HCT116 (cell line): ENCODE measurements around the gene ZHX3. TPM values are rescaled to one million over a fixed set of nuclear protein-coding genes. Genes with fewer than 3 reads are reported as not detected.

Experiments used
- ATAC-seq: fragments of 200-7000 bp; cut with Tn5 transposase; 2 replicates; pipeline ENCODE4 v1.9.1; 2020; ENCODE audit warnings: mild to moderate bottlenecking, moderate library complexity
- BruUV-seq: library from RNA; stranded (reverse); fragments of 400-500 nt; replicated peaks from 2 replicates; lab custom pipeline; 2021; lab: Mats Ljungman, UMichigan
- CTCF ChIA-PET: fragments of 300-600 bp; sonication (Branson Sonifier 250); formaldehyde crosslinking; loops from one replicate; lab custom pipeline; 2021; ENCODE audit warnings: antibody characterized with exemption; lab: Charles Lee
- POLR2A ChIA-PET: fragments of 300-600, 350-600 bp; sonication (Branson Sonifier 250); formaldehyde crosslinking; loops from one replicate; lab custom pipeline; 2021; ENCODE audit warnings: antibody characterized with exemption; lab: Charles Lee
- RAD21 ChIA-PET, 2 experiments: fragments of 300-600 bp; sonication (Branson Sonifier 250); formaldehyde crosslinking; loops; one replicate each; lab custom pipeline; 2023; ENCODE audit warnings: low total read pairs in 2 of 2; ENCODE audit not compliant: uncharacterized antibody in 2 of 2, unreplicated experiment in 2 of 2, low non-redundant PET in 1 of 2; lab: Charles Lee
- DNase-seq: peaks from one replicate; pipeline ENCODE4 v3.0.0-alpha.2; 2010; ENCODE audit warnings: low read depth, low spot score
- H2AFZ ChIP-seq: fragments of 200-600 bp; shearing (Covaris generic), sonication (generic); 2 replicates; pipeline ENCODE4 v1.6.1; 2017; ENCODE audit warnings: low read depth, mixed run types, mixed read lengths, antibody characterized with exemption, low read length; ENCODE audit not compliant: poor library complexity, severe bottlenecking
- H3K27ac ChIP-seq: 2 replicates; pipeline ENCODE4 v1.5.1; 2012; ENCODE audit warnings: low read depth, low read length
- H3K27me3 ChIP-seq: fragments of 200-600 bp; sonication (generic); 2 replicates; pipeline ENCODE4 v1.6.1; 2016; ENCODE audit warnings: mixed run types, low read length, mixed read lengths; ENCODE audit not compliant: insufficient read depth
- H3K36me3 ChIP-seq, 2 experiments: fragments of 200-500 bp in 1 of 2; fragments of 200-600 bp in 1 of 2; sonication (Bioruptor generic) in 1 of 2; sonication (generic) in 1 of 2; 2 replicates each; pipeline versions ENCODE4 v1.5.1 to v1.6.1; 2014 to 2016; ENCODE audit warnings: low read length in 2 of 2, inconsistent platforms in 1 of 2, mixed read lengths in 1 of 2, mixed run types in 1 of 2; ENCODE audit not compliant: insufficient read depth in 2 of 2, control insufficient read depth in 1 of 2
- H3K4me1 ChIP-seq, 2 experiments: fragments of 200-600 bp in 1 of 2; sonication (generic) in 1 of 2; 2 replicates each; pipeline versions ENCODE4 v1.5.1 to v1.6.1; 2012 to 2017; ENCODE audit warnings: low read length in 2 of 2, inconsistent platforms in 1 of 2, mild to moderate bottlenecking in 1 of 2, mixed read lengths in 1 of 2, mixed run types in 1 of 2, moderate library complexity in 1 of 2; ENCODE audit not compliant: insufficient read depth in 2 of 2, control insufficient read depth in 1 of 2
- H3K4me2 ChIP-seq: fragments of 200-600 bp; sonication (generic); 2 replicates; pipeline ENCODE4 v1.6.1; 2017; ENCODE audit warnings: mixed run types, low read length, mixed read lengths
- H3K4me3 ChIP-seq, 2 experiments: fragments of 200-600 bp in 1 of 2; sonication (generic) in 1 of 2; replicated peaks in 1 of 2; 2 replicates each; pipeline ENCODE4 v1.5.1; 2011 to 2016; ENCODE audit warnings: low read length in 2 of 2, control low read depth in 1 of 2, low read depth in 1 of 2, mild to moderate bottlenecking in 1 of 2, mixed read lengths in 1 of 2, mixed run types in 1 of 2
- H3K79me2 ChIP-seq: fragments of 200-600 bp; sonication (generic); 2 replicates; pipeline ENCODE4 v1.6.1; 2017; ENCODE audit warnings: mild to moderate bottlenecking, mixed run types, low read length, moderate library complexity, mixed read lengths; ENCODE audit not compliant: insufficient read depth
- H3K9ac ChIP-seq: fragments of 200-600 bp; sonication (generic); 2 replicates; pipeline ENCODE4 v1.6.1; 2016; ENCODE audit warnings: low read length, mixed read lengths
- H3K9me2 ChIP-seq: fragments of 200-600 bp; sonication (generic), shearing (Covaris generic); 2 replicates; pipeline ENCODE4 v1.6.1; 2017; ENCODE audit warnings: mixed run types, mild to moderate bottlenecking, moderate library complexity; ENCODE audit not compliant: insufficient read depth
- H3K9me3 ChIP-seq, 2 experiments: fragments of 200-500 bp in 1 of 2; fragments of 200-600 bp in 1 of 2; sonication (Bioruptor generic) in 1 of 2; sonication (generic) in 1 of 2; 2 replicates each; pipeline ENCODE4 v1.6.1; 2014 to 2017; ENCODE audit warnings: low read length in 2 of 2, mixed read lengths in 2 of 2, inconsistent platforms in 1 of 2, low read depth in 1 of 2, mild to moderate bottlenecking in 1 of 2, mixed run types in 1 of 2, moderate library complexity in 1 of 2; ENCODE audit not compliant: control insufficient read depth in 1 of 2, insufficient read depth in 1 of 2
- H4K20me1 ChIP-seq: fragments of 200-600 bp; sonication (generic), shearing (Covaris generic); 2 replicates; pipeline ENCODE4 v1.6.1; 2017; ENCODE audit warnings: mixed run types, mild to moderate bottlenecking, moderate library complexity; ENCODE audit not compliant: insufficient read depth
- ATF3 ChIP-seq: IDR thresholded peaks from 2 replicates; pipeline ENCODE4 v1.6.1; 2012
- CBX3 ChIP-seq: IDR thresholded peaks from 2 replicates; pipeline ENCODE4 v1.6.1; 2012; ENCODE audit warnings: low read depth
- CTCF ChIP-seq, 3 experiments: fragments of 200-600 bp in 1 of 3; sonication (generic) in 1 of 3; IDR thresholded peaks in 2 of 3; conservative IDR thresholded peaks in 1 of 3; 2 replicates each; pipeline ENCODE4 v1.5.1; 2012 to 2017; ENCODE audit warnings: low read depth in 2 of 3, low read length in 2 of 3, antibody characterized with exemption in 1 of 3, borderline replicate concordance in 1 of 3, control low read depth in 1 of 3, mild to moderate bottlenecking in 1 of 3, mixed read lengths in 1 of 3, mixed run types in 1 of 3, moderate library complexity in 1 of 3; ENCODE audit not compliant: insufficient read depth in 1 of 3
- EZH2 ChIP-seq: fragments of 200-600 bp; sonication (generic); IDR thresholded peaks from 2 replicates; pipeline ENCODE4 v1.6.1; 2017; ENCODE audit warnings: antibody characterized with exemption, mixed run types
- MAX ChIP-seq: IDR thresholded peaks from 2 replicates; pipeline ENCODE4 v1.6.1; 2012
- SIN3A ChIP-seq: IDR thresholded peaks from 2 replicates; pipeline ENCODE4 v1.6.1; 2012; ENCODE audit warnings: low read depth
- SP1 ChIP-seq: IDR thresholded peaks from 2 replicates; pipeline ENCODE4 v1.6.1; 2012; ENCODE audit warnings: low read depth
- TCF7L2 ChIP-seq: IDR thresholded peaks from 2 replicates; pipeline ENCODE4 v1.7.0; 2011; ENCODE audit warnings: borderline replicate concordance, inconsistent platforms; ENCODE audit not compliant: insufficient read depth, insufficient read length; ENCODE audit errors: extremely low read depth
- ZFX ChIP-seq: fragments of 450-650 bp; IDR thresholded peaks from 2 replicates; pipeline ENCODE4 v1.6.1; 2017
- ZNF274 ChIP-seq: fragments of 200-500 bp; sonication (Bioruptor generic); IDR thresholded peaks from 2 replicates; pipeline ENCODE4 v1.6.1; 2014; ENCODE audit warnings: mild to moderate bottlenecking, low read depth, low read length, inconsistent platforms
- intact Hi-C: fragments of 100-400 bp; cut with micrococcal nuclease; formaldehyde crosslinking; loops from 2 replicates; pipeline ENCODE4 v1.10.0; 2022
- total RNA-seq: library from RNA; stranded (reverse); gene quantifications from one replicate; pipeline ENCODE4 v1.2.1, GENCODE V29; 2021; ENCODE audit not compliant: unreplicated experiment

ZHX3 gene
- total RNA-seq, 1 experiment from 2014 or later = 13.3 TPM

GRCh38 chr20:41268402-41268801 lies 49.1 kb downstream of the ZHX3 start (continued):
- TF ChIP-seq CTCF (IDR thresholded peaks at IDR 0.05 in 2 of 3, conservative IDR thresholded peaks at IDR 0.05 in 1 of 3; ENCODE audit: borderline replicate concordance in 1 of 3, insufficient read depth in 1 of 3, low read depth in 2 of 3, low read length in 2 of 3) (no peak), ZNF274 (no peak), ZFX (no peak), SIN3A (no peak), CBX3 (no peak), TCF7L2 (no peak), MAX (no peak), EZH2 (no peak)

GRCh38 chr20:41265938-41266337 lies 51.6 kb downstream of the ZHX3 start:
- Histone ChIP-seq H3K79me2 (no peaks in the 10 kb centered on the region), H3K9me2 (no peaks in the 10 kb centered on the region), H3K4me3 (no peak overlapping the region), H3K36me3 (no peaks in the 10 kb centered on the region), H3K4me1 (no peaks in the 10 kb centered on the region), H3K9me3 (no peaks in the 10 kb centered on the region), H3K4me2 (no peak overlapping the region), H3K27ac (no peak overlapping the region), H3K27me3 (no peaks in the 10 kb centered on the region), H2AFZ (no peak overlapping the region), H3K9ac (no peak overlapping the region), H4K20me1 (no peaks in the 10 kb centered on the region)
- intact Hi-C loops = no loop called here
- no peak for TF ChIP-seq SP1
- no peak for TF ChIP-seq CBX3
- no peak for TF ChIP-seq ATF3
- ATAC-seq (no peak), DNase-seq (no peak)
- CTCF ChIA-PET = no interaction called here
- POLR2A ChIA-PET = no interaction called here
- BruUV-seq = no TSS peak
- RAD21 ChIA-PET = no interaction called here
